ENCODE results near the gene KCNJ5. TPM values are rescaled to one million over a fixed set of nuclear protein-coding genes. Genes with fewer than 3 reads are reported as not detected.
A peak's percentile ranks its signal among the peaks of the same experiment; 100 is the strongest.

The KCNJ5 gene
- total and polyA plus RNA-seq, 2 of the 4 experiments (the other 2 are of a cell fraction), result 0.07 to 0.18 TPM

- Histone ChIP-seq H3K27ac (ENCODE audit: insufficient read depth, low read length) (no peak overlapping the region), H3K9ac (ENCODE audit: low read depth, low read length) (no peak overlapping the region), H3K79me1 (ENCODE audit: low read depth in 1 of 2, low read length in 2 of 2) (no peaks in the 10 kb centered on the region), H3K23ac (ENCODE audit: low read depth, low read length) (no peak overlapping the region; the same call in 1 of the 2 replicates), H2BK20ac (ENCODE audit: low read depth, low read length) (peak overlapping the region; percentile 70), H2BK5ac (ENCODE audit: low read depth, low read length, poor library complexity, severe bottlenecking) (no peak overlapping the region), H3K4me1 (ENCODE audit: control insufficient read depth, insufficient read depth, low read length) (peaks cover 33% of the 10 kb centered on the region), H3K4ac (ENCODE audit: low read depth, low read length) (peak overlapping the region; percentile 45), H2BK15ac (ENCODE audit: low read depth, low read length) (0 out of 3 replicates have a peak overlapping the region, but pooled peaks have one; percentile 21), H2BK120ac (ENCODE audit: low read depth, low read length) (peak overlapping the region; percentile 67), H4K5ac (ENCODE audit: low read depth, low read length) (0 out of 2 replicates have a peak overlapping the region, but pooled peaks have one; percentile 14), H3K4me3 (ENCODE audit: insufficient read depth, low read depth, low read length) (no peak overlapping the region), H3K9me3 (ENCODE audit: control insufficient read depth, insufficient read depth, low read length) (no peaks in the 10 kb centered on the region), H4K8ac (ENCODE audit: low read depth in 2 of 2, low read length in 2 of 2) (no peak overlapping the region; a peak in 1 of 4 replicates), H3K14ac (replicated peaks; ENCODE audit: low read depth, low read length) (no peak overlapping the region), H3K36me3 (ENCODE audit: control insufficient read depth, insufficient read depth, low read length) (no peaks in the 10 kb centered on the region), H3K4me2 (ENCODE audit: low read depth, low read length) (no peak overlapping the region; the same call in 1 of the 2 replicates), H3K9me1 (ENCODE audit: insufficient read depth, low read length) (peaks cover 7% of the 10 kb centered on the region; the same call in 1 of the 2 replicates), H4K91ac (ENCODE audit: insufficient read depth, low read depth, low read length) (peak overlapping the region; percentile 54; the same call in 1 of the 2 replicates), H2AK5ac (ENCODE audit: low read depth, low read length) (peak overlapping the region; percentile 76), H4K20me1 (ENCODE audit: insufficient read depth, low read length) (no peaks in the 10 kb centered on the region), H3K18ac (ENCODE audit: low read depth, low read length) (no peak overlapping the region), H3K27me3 (ENCODE audit: control insufficient read depth, insufficient read depth, low read length) (no peaks in the 10 kb centered on the region), H2AK9ac (replicated peaks; ENCODE audit: low read depth, low read length, poor library complexity) (peak overlapping the region; percentile 23), H2AFZ (replicated peaks; ENCODE audit: low read length, poor library complexity) (no peak overlapping the region), H3K56ac (ENCODE audit: extremely low read depth, insufficient read depth, low read length) (no peak overlapping the region; the same call in 1 of the 2 replicates)
- TF ChIP-seq MAZ (IDR thresholded peaks at IDR 0.05; ENCODE audit: borderline replicate concordance, low read depth, low read length), result no peak
- no peak for TF ChIP-seq POLR2A (IDR thresholded peaks at IDR 0.05; ENCODE audit: low read depth, low read length)
- no peak for TF ChIP-seq RCOR1 (IDR thresholded peaks at IDR 0.05; ENCODE audit: insufficient replicate concordance, low read length)
- no peak for TF ChIP-seq MXI1 (IDR thresholded peaks at IDR 0.05; ENCODE audit: borderline replicate concordance, low read depth, low read length)
- TF ChIP-seq RFX5 (IDR thresholded peaks at IDR 0.05; ENCODE audit: low read depth, low read length), result no peak
- no peak for TF ChIP-seq NFE2L2 (IDR thresholded peaks at IDR 0.05; ENCODE audit: low read depth, low read length)
- no peak for TF ChIP-seq RAD21 (IDR thresholded peaks at IDR 0.05; ENCODE audit: low read length)
- no peak for TF ChIP-seq BHLHE40 (IDR thresholded peaks at IDR 0.05; ENCODE audit: low read depth, low read length)
- no peak for TF ChIP-seq CHD1 (IDR thresholded peaks at IDR 0.05; ENCODE audit: low read depth, low read length)
- no peak for TF ChIP-seq MAFK (IDR thresholded peaks at IDR 0.05; ENCODE audit: low read depth, low read length)
- no peak for DNase-seq
- dilution Hi-C loops (cut with HindIII; ENCODE audit: low sequenced_read_pairs, unreplicated experiment) (no loop called here), intact Hi-C loops (cut with micrococcal nuclease) (no loop called here), in situ Hi-C loops (cut with MboI; ENCODE audit: low sequenced_read_pairs) (no loop called here)
- ChIA-PET POLR2A (ENCODE audit: unreplicated experiment) (no interaction called here), CTCF (interaction anchor here (0.9 to 1.1 kb wide), 4 partner anchors 20 to 50 kb away, joined by 3 to 6 read pairs (median 3); no protein-coding TSS in a partner anchor)
- WGBS, 2 experiments (ENCODE audit: extremely low coverage in 2 of 2, insufficient read length in 1 of 2), result 90% methylated on average over 2 of the region's 8 CpGs; no CpG with 5 or more reads in 1 of the 2 experiments
- no TSS peak for BruUV-seq (replicated peaks)
- ATAC-seq (ENCODE audit: low read depth), result no peak
These were observed 15.3 kb downstream of the KCNJ5 start for GRCh38 chr11:128906185-128907050.
